IPS DF 6.9 (cell line): ENCODE data around the gene FAM20C.

Experiments used
- DNase-seq: peaks from one replicate; pipeline ENCODE4 v3.0.0-alpha.2; 2013; ENCODE audit warnings: low read depth, low spot score
- H3K27ac ChIP-seq: one replicate; pipeline ENCODE4 v1.5.1; 2013; ENCODE audit warnings: low read length, control low read depth
- H3K27me3 ChIP-seq: 2 replicates; pipeline ENCODE4 v1.6.1; 2013; ENCODE audit warnings: mild to moderate bottlenecking, low read length; ENCODE audit not compliant: control insufficient read depth, insufficient read depth
- H3K36me3 ChIP-seq: 2 replicates; pipeline ENCODE4 v1.6.1; 2013; ENCODE audit warnings: low read length; ENCODE audit not compliant: control insufficient read depth, insufficient read depth
- H3K4me1 ChIP-seq: 2 replicates; pipeline ENCODE4 v1.6.1; 2013; ENCODE audit warnings: low read length; ENCODE audit not compliant: control insufficient read depth, insufficient read depth
- H3K4me3 ChIP-seq: 2 replicates; pipeline ENCODE4 v1.5.1; 2013; ENCODE audit warnings: mild to moderate bottlenecking, low read length
- H3K9me3 ChIP-seq: 2 replicates; pipeline ENCODE4 v1.6.1; 2013; ENCODE audit warnings: low read length, inconsistent platforms; ENCODE audit not compliant: control insufficient read depth, insufficient read depth
- WGBS: extraction: QIAGEN DNeasy Blood & Tissue Kit; methylation state at CpG from one replicate; pipeline ENCODE4 v1.1.7; 2013; ENCODE audit warnings: mixed read lengths, missing lambda C conversion rate; ENCODE audit not compliant: insufficient read length, insufficient coverage; 5-methylcytosine and 5-hydroxymethylcytosine counted together

The FAM20C gene

DNA sequence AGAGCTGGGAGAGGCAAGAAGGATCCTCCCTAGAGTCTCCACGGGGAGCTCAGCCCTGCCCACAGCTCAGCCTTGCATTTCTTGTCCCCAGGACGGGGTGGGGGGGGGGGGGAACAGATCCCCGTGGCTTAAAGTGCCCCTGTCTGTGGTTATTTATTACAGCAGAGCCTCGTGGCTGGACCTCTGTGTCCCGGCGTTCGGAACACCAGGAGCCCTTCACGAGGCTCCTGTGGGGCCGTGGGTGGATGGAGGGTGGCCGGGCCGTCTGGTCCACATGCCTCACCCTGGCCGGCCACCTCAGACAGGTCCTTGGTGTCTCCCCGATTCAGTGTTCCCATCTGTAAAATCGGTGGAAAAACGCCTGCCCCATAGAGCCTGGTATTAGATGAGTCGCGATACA lies 37.9 kb downstream of the FAM20C start:
- H3K36me3 ChIP-seq = no peaks in the 10 kb centered on the region; the same call in 1 of the 2 replicates
- H3K9me3 ChIP-seq = no peaks in the 10 kb centered on the region
- DNase-seq = no peak
- H3K27me3 ChIP-seq = no peaks in the 10 kb centered on the region
- H3K4me1 ChIP-seq = no peaks in the 10 kb centered on the region; the same call in 1 of the 2 replicates
- H3K4me3 ChIP-seq = no peak overlapping the region
- no peak overlapping the region for H3K27ac ChIP-seq
- no CpG with 5 or more reads among the region's 17 CpGs for WGBS

DNA sequence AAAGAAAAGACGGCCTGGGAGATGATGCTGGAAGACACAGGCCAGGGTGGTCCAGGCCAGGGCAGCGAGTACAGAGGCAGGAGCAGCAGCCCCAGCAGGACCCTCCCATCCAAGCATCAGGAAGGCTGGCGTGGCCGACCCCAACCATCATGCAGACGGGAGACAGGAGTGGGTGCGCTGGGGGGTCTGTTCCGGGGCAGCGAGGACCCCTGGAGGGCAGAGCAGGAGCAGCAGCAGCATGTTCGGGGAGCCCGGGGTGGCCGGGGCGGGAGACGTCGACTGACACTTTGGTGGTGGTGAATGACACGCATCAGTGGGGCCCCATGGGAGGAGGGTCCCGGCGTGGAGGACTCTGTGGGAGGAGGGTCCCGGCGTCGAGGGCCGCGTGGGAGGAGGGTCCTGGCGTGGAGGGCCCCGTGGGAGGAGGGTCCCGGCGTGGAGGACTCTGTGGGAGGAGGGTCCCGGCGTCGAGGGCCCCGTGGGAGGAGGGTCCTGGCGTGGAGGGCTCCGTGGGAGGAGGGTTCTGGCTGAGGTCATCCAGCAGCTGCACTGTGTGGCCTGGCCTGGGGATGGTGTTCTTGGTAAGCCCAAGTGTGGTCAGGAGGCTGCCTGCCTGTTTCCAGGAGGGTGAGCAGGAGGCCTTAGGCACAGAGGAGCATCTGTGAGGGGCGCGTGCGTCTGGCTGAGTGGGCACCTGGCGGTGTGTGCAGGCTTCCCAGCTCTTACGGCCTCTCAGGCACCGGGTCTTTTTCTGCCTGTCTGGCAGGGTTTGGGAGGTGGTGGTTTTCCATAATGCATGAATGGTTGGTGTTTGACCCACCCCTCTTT lies 38.9 kb downstream of the FAM20C start:
- no peak overlapping the region for H3K27ac ChIP-seq
- H3K9me3 ChIP-seq = no peaks in the 10 kb centered on the region
- no CpG with 5 or more reads among the region's 38 CpGs for WGBS
- H3K4me1 ChIP-seq = no peaks in the 10 kb centered on the region; the same call in 1 of the 2 replicates
- no peaks in the 10 kb centered on the region; the same call in 1 of the 2 replicates for H3K36me3 ChIP-seq
- DNase-seq = no peak
- H3K4me3 ChIP-seq = no peak overlapping the region
- no peaks in the 10 kb centered on the region for H3K27me3 ChIP-seq

DNA sequence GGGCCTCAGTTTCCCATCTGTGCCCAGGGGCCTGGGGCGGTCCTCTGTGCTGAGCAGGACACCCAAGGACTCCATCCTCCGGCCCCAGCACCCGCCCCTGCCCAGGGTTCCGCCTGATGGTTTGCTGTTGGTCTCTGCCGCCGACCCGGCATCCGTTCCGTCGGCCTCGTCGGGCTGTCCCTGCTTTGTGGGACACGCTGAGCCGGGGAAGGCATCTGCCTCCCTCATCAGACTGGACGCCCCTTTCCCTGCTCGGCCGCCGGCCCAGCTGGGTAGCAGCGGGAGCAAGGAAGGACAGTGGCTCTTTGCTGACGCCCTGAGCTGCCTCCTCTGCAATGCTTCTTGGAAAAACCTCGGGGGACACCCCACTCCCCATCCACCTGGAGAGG lies 39.5 kb downstream of the FAM20C start:
- no peaks in the 10 kb centered on the region for H3K9me3 ChIP-seq
- WGBS = no CpG with 5 or more reads among the region's 21 CpGs
- H3K27me3 ChIP-seq = no peaks in the 10 kb centered on the region
- no peak for DNase-seq
- no peak overlapping the region for H3K27ac ChIP-seq
- no peaks in the 10 kb centered on the region; the same call in 1 of the 2 replicates for H3K36me3 ChIP-seq
- H3K4me3 ChIP-seq = no peak overlapping the region
- H3K4me1 ChIP-seq = no peaks in the 10 kb centered on the region; the same call in 1 of the 2 replicates

DNA sequence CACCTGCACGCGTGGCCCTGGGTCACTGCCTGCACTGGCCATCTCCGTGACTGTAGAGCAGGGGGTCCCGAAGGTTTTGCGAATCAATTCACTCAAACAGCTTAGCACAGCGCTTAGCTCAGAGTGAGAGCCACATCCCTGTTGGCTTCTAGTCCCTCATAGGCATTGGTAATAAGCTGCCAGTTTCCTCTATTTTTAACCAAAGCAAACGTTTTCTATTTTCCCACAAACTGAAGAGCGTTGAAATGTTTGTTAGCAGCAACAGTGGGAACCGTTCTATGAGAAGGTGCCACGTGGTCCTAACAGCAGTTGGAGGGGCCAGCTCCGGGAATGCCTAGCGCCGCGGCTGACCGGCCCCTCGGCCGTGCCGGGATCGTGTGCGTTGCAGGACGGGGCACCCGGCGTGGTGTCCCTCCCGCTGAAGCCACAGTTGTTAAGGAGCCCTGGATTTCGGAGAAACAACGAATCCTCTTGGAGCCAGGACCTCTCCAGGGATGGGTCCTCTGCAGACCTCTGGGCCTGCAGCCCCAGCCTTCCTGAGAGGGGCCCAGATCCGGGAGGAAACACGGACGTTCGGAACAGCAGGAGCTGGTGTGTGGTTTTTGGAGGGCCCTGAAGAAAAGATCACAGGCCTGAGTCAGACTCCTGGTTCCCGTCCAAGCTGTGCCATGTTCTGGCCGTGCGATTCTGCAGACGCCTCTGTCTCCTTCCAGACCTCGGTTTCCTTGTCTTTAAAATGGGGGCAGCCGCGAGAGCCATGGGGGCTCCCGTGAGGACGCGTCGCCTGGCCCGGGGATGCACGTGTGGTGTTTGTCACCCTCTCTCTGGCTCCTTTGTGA lies 40.3 kb downstream of the FAM20C start:
- Histone ChIP-seq H3K27ac (no peak overlapping the region), H3K9me3 (no peaks in the 10 kb centered on the region), H3K4me3 (no peak overlapping the region), H3K36me3 (no peaks in the 10 kb centered on the region; the same call in 1 of the 2 replicates), H3K4me1 (no peaks in the 10 kb centered on the region; the same call in 1 of the 2 replicates), H3K27me3 (no peaks in the 10 kb centered on the region)
- DNase-seq = no peak
- WGBS = no CpG with 5 or more reads among the region's 43 CpGs

DNA sequence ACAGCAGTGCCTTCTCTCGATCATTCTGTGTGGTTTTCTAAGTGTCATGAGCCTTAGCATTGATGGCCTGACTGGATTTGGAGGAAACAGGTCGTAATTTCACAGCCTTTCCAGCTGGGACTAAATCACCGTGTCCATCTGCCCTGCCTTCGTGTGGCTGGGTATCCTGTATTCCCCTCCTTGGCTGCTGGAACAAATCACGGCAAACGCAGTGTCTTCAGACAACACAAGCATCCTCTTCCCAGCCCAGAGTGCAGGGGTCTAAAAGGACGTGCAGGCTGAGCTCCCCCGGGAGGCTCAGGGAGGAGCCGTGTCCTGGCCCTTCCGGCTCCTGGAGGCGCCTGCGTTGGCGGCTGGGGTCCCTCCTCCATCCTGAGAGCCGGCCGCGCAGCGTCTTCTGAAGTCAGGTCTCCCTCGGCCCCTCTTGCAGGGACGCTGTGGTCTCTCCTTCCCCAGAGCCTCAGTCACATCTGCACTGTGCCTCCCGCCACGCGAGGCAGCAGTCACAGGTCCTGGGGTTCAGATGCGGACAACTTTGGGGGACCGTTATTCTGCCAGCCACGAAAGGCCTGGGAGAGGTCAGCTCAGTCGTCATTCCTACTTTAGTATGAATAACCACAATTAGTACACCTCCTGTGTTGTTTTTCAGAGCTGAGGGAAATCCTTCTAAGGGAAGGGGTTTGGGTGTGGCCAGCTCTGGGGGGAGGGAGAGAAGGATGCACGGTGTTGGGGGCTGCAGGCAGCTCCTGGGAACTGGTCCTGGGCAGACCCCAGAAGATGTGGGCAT lies 41.1 kb downstream of the FAM20C start:
- Histone ChIP-seq H3K4me3 (no peak overlapping the region), H3K27me3 (no peaks in the 10 kb centered on the region), H3K27ac (no peak overlapping the region), H3K4me1 (no peaks in the 10 kb centered on the region; the same call in 1 of the 2 replicates), H3K36me3 (no peaks in the 10 kb centered on the region; the same call in 1 of the 2 replicates), H3K9me3 (no peaks in the 10 kb centered on the region)
- no CpG with 5 or more reads among the region's 27 CpGs for WGBS
- DNase-seq = no peak

DNA sequence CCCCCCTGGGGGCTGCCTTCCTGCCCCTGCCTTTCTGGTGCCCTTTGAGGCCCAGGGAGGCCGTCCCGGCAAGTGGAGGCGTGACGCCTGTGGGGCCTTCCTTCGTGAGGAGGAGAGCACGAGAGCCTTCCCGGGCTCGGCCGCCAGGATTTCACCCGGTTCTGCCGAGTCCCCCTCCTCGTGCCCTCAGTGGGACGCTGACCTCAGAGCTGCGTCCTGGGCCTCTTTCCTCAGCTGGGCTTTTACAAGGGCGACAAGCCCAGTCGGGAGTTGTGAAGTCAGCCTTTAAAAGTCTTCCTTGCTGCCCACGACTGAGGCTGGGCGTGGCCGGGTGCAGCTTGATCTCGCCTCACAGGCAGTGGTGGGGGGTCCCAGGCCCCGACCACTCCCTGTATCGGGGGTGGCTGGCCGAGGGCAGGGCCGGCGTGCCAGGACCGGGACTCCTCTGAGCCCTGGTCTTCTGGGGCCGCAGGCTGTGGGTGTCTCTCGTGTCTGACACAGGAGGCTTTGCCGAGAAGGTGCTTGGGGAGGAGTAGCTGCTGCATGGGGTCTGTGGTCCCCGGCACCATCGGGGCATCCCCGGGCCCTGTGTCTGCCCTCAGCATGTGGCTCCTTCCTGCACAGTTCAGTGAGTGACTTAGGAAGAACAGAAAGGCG lies 41.8 kb downstream of the FAM20C start:
- Histone ChIP-seq H3K27me3 (no peaks in the 10 kb centered on the region), H3K4me1 (no peaks in the 10 kb centered on the region; the same call in 1 of the 2 replicates), H3K36me3 (no peaks in the 10 kb centered on the region; the same call in 1 of the 2 replicates), H3K27ac (no peak overlapping the region), H3K9me3 (no peaks in the 10 kb centered on the region), H3K4me3 (no peak overlapping the region)
- DNase-seq = no peak
- no CpG with 5 or more reads among the region's 33 CpGs for WGBS

DNA sequence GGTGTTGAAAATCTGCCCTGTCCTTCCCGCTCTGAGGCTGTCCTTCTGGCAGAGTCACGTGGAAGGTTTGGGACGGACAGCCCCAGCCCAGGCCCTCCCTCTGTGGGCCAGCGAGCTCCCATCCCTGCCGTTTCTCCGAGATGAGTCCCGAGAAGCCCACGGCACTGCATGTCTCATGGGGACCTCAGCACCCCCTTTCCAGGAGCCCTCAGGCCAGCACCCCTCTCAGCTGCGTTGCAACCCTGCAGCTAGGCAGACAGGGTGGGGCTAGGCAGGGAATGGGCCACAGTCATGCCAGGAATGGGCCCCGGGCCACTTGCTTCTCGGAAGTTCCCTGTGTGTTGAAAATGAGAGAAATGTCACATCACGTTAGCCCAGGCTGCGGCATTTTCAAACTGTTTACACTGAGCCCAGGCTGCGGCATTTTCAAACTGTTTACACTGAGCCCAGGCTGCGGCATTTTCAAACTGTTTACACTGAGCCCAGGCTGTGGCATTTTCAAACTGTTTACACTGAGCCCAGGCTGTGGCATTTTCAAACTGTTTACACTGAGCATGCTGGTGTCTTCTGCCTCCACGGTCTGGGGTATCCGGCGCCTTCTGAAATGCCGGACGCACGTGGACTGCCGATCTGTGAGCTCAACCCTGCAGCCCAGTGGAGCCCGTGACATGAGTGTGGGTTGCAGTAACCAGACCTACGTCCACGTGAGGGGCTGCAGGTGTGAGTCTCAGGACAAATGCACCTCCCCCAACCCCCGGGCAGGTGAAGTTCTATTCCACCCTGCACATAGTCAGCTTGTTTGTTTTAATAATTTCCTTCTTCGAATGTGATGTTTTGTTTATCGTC lies 42.6 kb downstream of the FAM20C start:
- H3K4me3 ChIP-seq = no peak overlapping the region
- no CpG with 5 or more reads among the region's 28 CpGs for WGBS
- no peaks in the 10 kb centered on the region; the same call in 1 of the 2 replicates for H3K4me1 ChIP-seq
- H3K27ac ChIP-seq = no peak overlapping the region
- H3K36me3 ChIP-seq = no peaks in the 10 kb centered on the region; the same call in 1 of the 2 replicates
- no peaks in the 10 kb centered on the region for H3K9me3 ChIP-seq
- DNase-seq = no peak
- no peaks in the 10 kb centered on the region for H3K27me3 ChIP-seq

DNA sequence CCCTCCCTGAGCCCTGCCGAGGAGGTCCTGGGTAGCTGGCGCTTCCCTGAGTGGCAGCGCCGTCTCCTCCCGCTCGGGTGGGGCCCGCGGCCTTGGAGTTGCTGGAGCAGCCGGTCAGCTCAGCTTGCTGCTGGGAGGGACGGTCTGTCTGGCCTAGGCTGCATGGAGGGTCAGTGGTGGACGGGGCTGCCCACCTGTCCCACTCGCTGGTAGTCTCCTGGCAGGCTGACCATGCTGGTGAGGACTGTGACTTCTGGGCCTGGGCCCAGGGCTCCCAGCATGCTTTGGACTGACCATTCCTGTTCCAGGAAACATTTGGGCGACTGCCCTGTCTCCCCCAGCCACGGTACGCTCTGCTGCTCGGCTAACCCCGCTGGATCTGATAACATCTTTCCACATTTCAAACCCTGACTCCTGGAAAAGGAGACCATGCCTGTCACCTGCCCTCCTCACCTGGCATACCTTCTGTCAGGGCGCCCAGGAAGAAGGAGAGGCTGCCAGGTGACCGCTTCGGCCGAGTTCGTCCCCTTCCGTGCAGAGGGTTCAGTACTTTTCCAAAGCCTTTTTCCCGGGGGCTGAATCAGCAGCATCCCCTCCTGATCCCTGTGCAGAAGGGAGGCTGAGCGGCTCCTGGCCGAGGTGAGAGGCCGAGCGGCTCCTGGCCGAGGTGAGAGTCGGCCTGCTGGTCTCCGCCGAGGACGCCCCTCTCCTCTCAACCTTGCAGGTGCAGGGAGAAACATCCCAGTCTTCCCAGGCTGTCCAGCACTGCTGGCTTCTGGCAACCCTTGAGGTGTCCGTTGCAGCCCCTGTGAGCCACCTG lies 43.4 kb downstream of the FAM20C start:
- Histone ChIP-seq H3K36me3 (no peaks in the 10 kb centered on the region; the same call in 1 of the 2 replicates), H3K27ac (no peak overlapping the region), H3K4me1 (peaks cover 2% of the 10 kb centered on the region; the same call in 1 of the 2 replicates), H3K4me3 (no peak overlapping the region), H3K9me3 (no peaks in the 10 kb centered on the region), H3K27me3 (no peaks in the 10 kb centered on the region)
- no peak for DNase-seq
- WGBS = no CpG with 5 or more reads among the region's 34 CpGs
